CD4-positive, alpha-beta T cell treated with Interleukin-4 for 4 hours (primary cell): ENCODE data around the gene TMEM134.
"Not testable (repeated sequence)": the region's sequence is repeated elsewhere in the genome, so short reads cannot be mapped to it uniquely, and the experiment has no call there.

ENCODE experiments used
- DNase-seq: peaks from one replicate; pipeline ENCODE4 v3.0.0-alpha.2; 2020

Gene TMEM134

GRCh38 chr11:67468759-67469507 lies at the start of gene TMEM134:
TSS of gene TMEM134 (minus strand) at chr11:67469251. CDS start at chr11:67469192, 59 bp downstream.
- DNase-seq = peak; percentile 91

DNA sequence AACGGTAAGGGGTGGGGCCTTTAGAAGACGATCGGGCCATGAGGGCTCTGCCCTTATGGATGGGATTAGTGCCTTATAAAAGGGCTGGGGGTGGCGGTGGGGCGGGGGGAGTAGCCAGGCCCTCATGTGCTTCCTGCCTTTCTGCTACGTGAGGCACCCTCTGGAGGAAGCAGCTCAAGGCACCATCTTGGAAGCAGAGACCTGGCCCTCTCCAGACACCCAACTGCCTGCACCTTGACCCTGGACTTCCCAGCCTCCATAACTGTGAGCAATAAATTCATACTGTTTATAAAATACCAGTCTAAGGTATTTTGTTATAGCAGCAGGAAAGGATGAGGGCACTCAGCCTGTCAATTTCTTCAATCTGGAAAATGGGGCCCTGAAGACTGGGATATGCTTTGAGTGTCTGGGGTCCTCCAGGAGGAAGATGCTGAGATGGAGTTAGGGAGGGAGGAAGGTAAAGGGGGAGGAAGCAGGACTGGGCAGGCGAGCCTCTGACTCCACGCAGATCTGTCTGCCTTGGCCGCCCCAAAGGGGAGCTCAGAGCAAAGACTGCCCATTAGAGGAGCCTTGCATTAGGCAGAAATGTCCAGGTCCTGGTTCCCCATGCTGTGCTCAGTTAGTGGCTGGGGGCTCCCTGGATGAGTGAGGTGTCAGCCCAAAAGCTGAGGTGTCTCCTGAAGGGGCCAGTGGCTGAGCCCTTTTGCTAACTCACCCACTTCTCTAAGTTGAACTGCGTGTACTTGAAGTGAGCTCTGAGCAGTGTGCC lies 48.9 kb upstream of the TMEM134 start:
- no peak for DNase-seq

GRCh38 chr11:67516806-67517205 lies 47.8 kb upstream of the TMEM134 start:
- no peak for DNase-seq

GRCh38 chr11:67514116-67514515 lies 45.1 kb upstream of the TMEM134 start:
- DNase-seq = no peak

DNA sequence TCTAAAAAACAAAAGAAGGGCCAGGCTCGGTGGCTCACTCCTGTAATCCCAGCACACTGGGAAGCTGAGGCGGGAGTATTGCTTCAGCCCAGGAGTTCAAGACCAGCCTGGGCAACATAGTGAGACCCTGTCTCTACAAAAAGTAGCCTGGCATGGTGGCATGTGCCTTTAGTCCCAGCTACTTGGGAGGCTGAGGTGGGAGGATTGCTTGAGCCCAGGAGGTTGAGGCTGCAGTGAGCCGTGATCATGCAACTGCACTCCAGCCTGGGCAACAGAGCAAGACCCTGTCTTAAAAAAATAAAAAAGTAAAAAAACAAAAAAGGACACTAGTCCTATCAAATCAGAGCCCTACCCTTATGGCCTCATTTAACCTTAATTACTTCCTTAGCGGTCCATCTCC lies 42.5 kb upstream of the TMEM134 start:
- DNase-seq = not testable (repeated sequence)

DNA sequence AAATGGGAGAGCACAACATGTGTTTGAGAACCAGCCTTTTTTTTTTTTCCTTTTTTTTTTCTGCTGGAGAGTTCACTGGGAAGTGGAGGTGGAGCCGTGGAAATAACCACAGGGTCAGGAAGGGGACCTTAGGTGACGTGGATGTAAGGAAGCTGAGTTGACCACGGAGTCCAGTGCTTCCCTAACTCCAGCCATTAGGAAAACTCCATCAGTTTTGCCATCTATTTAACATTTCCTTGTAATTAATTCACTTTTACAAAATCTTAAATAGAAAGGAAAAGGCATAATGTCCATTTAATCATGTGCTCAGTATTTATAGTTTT lies 40.9 kb upstream of the TMEM134 start:
- no peak for DNase-seq

- peak; percentile 98 for DNase-seq
Observed at GRCh38 chr11:67508486-67509121, 39.6 kb upstream of the TMEM134 start.

GRCh38 chr11:67507864-67508485 lies 38.9 kb upstream of the TMEM134 start, which contains the start of gene CDK2AP2:
TSS of gene CDK2AP2 (minus strand) at chr11:67508162. CDS start at chr11:67508082, 80 bp downstream.
- peak; percentile 99 for DNase-seq

DNA sequence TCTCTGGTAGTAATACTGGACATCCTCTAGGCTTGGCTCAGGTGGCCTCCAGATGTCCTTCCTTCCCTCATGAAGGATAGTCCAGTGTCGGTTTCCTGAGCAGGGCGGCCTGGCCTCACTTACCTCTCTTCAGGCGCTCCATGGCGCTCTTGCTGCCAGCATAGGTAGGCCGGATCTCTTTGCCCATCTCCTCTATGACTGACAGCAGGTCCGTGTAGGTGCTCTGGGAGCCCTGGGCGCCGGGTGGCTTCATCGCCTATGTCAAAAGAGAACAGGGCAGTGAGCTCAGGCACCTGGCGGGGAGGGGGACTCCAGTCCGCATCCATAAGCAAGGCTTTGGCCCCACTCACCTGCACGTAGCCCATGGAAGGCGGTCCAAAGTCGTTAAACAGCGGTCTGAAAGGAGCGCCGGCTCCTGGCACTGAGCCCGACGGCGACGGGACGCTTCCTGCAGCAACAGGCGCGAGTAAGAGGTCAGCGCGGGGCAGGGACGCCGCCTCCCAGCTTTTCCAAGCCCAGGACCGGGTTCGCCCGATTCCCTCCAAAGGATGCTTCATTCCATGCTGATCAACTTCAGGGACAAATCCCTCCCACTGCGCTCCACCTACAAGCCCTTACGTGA lies 38.3 kb upstream of the TMEM134 start:
- no peak for DNase-seq

- no peak for DNase-seq
Observed at GRCh38 chr11:67506426-67507051, 37.5 kb upstream of the TMEM134 start.

GRCh38 chr11:67505605-67506396 lies 36.8 kb upstream of the TMEM134 start:
- DNase-seq = peak; percentile 93

DNA sequence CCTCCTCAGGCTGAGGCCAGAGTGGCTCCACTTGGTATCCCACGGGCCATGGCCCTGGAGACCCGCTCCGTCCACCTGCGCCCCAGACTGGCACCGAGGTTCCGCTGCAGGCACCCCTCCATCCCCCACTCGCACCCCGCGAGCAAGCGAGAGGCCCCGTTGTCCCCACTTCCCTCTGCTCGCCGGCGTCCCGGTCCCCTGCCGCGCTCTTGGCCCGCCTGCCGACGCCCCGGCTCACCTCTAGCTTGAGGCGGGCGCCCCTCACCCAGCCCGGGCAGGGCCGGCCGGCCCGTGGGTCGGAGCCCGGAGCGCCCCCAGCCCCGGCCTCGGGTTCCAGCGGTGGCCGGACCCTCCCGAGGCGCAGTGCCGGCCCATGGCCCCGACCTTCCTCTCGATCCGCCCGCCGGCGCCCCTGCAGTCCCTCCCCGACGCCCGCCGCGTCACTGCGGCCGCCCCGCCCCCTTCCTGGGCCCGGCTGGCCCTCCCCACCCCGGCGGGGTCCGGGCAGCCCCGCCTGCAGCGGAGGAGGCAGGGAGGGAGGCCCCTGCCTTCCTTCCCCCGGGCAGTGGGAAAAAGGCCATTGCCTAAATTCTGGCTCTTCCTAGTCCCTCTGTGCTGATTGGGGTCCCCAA lies 36.0 kb upstream of the TMEM134 start, which contains the start of gene PITPNM1:
PITPNM1 (minus strand) TSS at position 414 of the 632 bp plus-strand sequence. CDS start 1,183 bp downstream, outside the sequence.
- DNase-seq = peak; percentile 56

DNA sequence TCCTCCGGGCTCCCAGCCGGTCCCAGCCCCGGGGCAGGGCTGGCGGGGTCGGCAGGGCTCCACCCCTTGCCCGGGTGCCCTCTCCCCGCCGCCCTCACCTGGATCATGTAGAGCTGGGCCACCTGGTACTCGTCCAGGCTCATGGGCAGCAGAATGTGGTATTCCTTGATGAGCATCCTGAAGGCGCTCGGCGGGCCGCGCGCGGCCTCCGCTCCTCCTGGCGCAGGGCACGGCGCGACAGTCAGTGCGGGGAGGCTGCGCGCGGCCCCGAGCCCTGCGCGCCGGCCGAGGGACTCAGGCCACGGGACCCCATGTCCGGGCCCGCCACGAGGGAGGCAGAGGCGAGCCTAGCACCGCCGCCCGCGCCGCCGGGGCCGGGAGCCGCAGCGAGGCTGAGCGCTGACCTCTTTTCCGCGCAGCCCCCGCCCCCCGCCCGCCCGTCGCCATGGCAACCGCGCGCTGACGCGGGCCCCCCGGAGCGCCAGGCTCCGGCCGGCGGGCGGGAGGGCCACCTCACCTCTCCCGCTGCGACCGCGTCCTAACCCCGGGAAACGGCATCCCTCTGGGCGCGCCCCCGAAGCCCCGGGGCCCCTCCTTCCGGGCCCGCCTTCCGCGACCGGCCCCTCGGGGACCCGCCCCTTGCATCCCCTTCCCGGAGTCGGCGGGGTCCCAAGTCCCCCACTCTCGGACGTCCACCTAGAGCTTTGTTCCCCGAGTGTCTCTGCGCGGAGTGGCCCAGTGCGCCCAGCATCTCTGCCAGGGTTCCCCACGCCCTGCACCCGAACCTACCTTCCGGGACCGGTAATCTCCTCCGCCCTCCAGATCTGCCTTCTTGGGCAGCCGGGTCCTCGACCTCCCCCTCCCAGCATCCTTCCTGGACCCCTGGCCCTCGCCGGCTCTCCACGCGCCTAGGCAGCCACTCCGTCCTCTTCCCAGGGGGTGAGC lies 35.2 kb upstream of the TMEM134 start:
- DNase-seq = no peak

GRCh38 chr11:67503119-67504004 lies 34.3 kb upstream of the TMEM134 start:
- DNase-seq = no peak

DNA sequence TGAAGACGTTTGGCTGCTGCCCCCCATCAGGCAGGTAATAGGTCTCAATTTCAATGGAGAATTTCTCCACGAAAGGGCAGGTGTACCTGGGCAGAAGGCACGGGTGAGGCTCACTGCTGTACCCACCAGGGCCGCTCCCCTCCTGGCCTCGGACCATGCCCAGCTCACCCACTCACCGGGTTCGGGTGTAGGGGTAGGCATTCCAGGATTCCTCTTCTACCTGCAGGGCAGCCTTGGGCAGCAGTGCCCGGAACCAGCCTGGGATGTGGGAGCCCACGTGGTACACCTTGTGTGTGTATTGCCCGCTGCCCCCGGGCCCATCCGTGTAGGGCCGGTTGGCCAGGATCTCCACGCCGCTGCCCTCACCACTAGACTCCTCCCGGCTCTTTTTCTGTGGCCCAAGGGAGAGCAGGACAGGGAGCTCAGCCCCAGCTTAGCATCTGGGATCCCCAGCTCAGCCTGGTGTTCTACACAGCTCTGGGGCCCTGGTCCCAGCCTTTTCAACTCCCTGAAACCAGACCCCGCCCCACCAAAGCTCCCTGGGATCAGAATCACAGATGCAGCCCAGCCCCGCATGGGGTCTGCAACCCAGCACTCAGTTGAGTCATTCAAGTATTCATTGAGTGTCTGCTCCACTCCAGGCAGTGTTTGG lies 33.4 kb upstream of the TMEM134 start:
- no peak for DNase-seq

GRCh38 chr11:67501854-67502253 lies 32.8 kb upstream of the TMEM134 start:
- no peak for DNase-seq

GRCh38 chr11:67500831-67501715 lies 32.0 kb upstream of the TMEM134 start:
- DNase-seq = no peak
